GM18951 (cell line): ENCODE results near the gene FGF14.
"Not testable (repeated sequence)": the region's sequence is repeated elsewhere in the genome, so short reads cannot be mapped to it uniquely, and the experiment has no call there.

Experiments used
- POLR2A ChIP-seq: IDR thresholded peaks from 4 replicates; pipeline ENCODE4 v1.6.1; 2011; ENCODE audit warnings: mild to moderate bottlenecking; ENCODE audit not compliant: insufficient read length, insufficient read depth; ENCODE audit errors: extremely low read depth
- in situ Hi-C: fragments of 300-500 bp; cut with MboI; formaldehyde crosslinking; loops from one replicate; pipeline ENCODE4 v1.12.0; 2022; ENCODE audit warnings: low sequenced_read_pairs, mixed read lengths, inconsistent platforms; ENCODE audit not compliant: unreplicated experiment

Gene FGF14

GRCh38 chr13:102028868-102029267 lies 373.0 kb downstream of the FGF14 start:
- in situ Hi-C loops = no loop called here

GRCh38 chr13:102028206-102028605 lies 373.6 kb downstream of the FGF14 start:
- in situ Hi-C loops = no loop called here
- TF ChIP-seq POLR2A = no peak

More at GRCh38 chr13:102028868-102029267, 373.0 kb downstream of the FGF14 start:
- TF ChIP-seq POLR2A = no peak

- no peak for TF ChIP-seq POLR2A
- in situ Hi-C loops = no loop called here
Measured at GRCh38 chr13:102021777-102022176, 380.1 kb downstream of the FGF14 start.

- in situ Hi-C loops = no loop called here
- no peak for TF ChIP-seq POLR2A
Measured at GRCh38 chr13:102020611-102021216, 381.1 kb downstream of the FGF14 start.

GRCh38 chr13:102018716-102019115 lies 383.1 kb downstream of the FGF14 start:
- in situ Hi-C loops = no loop called here
- no peak for TF ChIP-seq POLR2A

GRCh38 chr13:102017248-102017647 lies 384.6 kb downstream of the FGF14 start:
- no peak for TF ChIP-seq POLR2A
- in situ Hi-C loops = no loop called here

GRCh38 chr13:102012299-102013293 lies 389.3 kb downstream of the FGF14 start:
- no peak for TF ChIP-seq POLR2A
- in situ Hi-C loops = no loop called here

- in situ Hi-C loops = not testable (repeated sequence)
Measured at GRCh38 chr13:102011455-102011854, 390.4 kb downstream of the FGF14 start.

- in situ Hi-C loops = no loop called here
- no peak for TF ChIP-seq POLR2A
Measured at GRCh38 chr13:102003848-102004570, 397.8 kb downstream of the FGF14 start.

- in situ Hi-C loops = no loop called here
- no peak for TF ChIP-seq POLR2A
Measured at GRCh38 chr13:102002287-102002686, 399.6 kb downstream of the FGF14 start.

GRCh38 chr13:102000764-102001163 lies 401.1 kb downstream of the FGF14 start:
- in situ Hi-C loops = no loop called here
- TF ChIP-seq POLR2A = no peak

- in situ Hi-C loops = no loop called here
Measured at GRCh38 chr13:101998129-101998528, 403.7 kb downstream of the FGF14 start.

GRCh38 chr13:101996954-101997353 lies 404.9 kb downstream of the FGF14 start:
- in situ Hi-C loops = no loop called here
- TF ChIP-seq POLR2A = no peak

More at GRCh38 chr13:101998129-101998528, 403.7 kb downstream of the FGF14 start:
- no peak for TF ChIP-seq POLR2A
